Osteoblast (primary cell): ENCODE results near the gene TMEM208. TPM values are rescaled to one million over a fixed set of nuclear protein-coding genes. Genes with fewer than 3 reads are reported as not detected.
A peak's percentile ranks its signal among the peaks of the same experiment; 100 is the strongest.

Experiments used
- DNase-seq: peaks from one replicate; pipeline ENCODE4 v3.0.0; 2011; ENCODE audit warnings: low spot score, mixed read lengths; ENCODE audit not compliant: insufficient read length; ENCODE audit errors: missing footprints
- H2AFZ ChIP-seq: 2 replicates; pipeline ENCODE4 v1.6.0; 2011; ENCODE audit warnings: mild to moderate bottlenecking, low read length
- H3K27ac ChIP-seq: 2 replicates; pipeline ENCODE4 v1.5.1; 2011; ENCODE audit warnings: mild to moderate bottlenecking, low read depth, low read length, moderate library complexity
- H3K27me3 ChIP-seq: 2 replicates; pipeline ENCODE4 v1.6.0; 2012; ENCODE audit warnings: mild to moderate bottlenecking, control low read depth, inconsistent platforms, low read length, moderate library complexity; ENCODE audit not compliant: insufficient read depth
- H3K36me3 ChIP-seq: 2 replicates; pipeline ENCODE4 v1.5.1; 2011; ENCODE audit warnings: mild to moderate bottlenecking, low read length, control low read depth, moderate library complexity; ENCODE audit not compliant: insufficient read depth
- H3K4me1 ChIP-seq: 2 replicates; pipeline ENCODE4 v1.5.1; 2011; ENCODE audit warnings: mild to moderate bottlenecking, low read length, control low read depth, moderate library complexity; ENCODE audit not compliant: insufficient read depth
- H3K4me2 ChIP-seq: 2 replicates; pipeline ENCODE4 v1.6.0; 2011; ENCODE audit warnings: mild to moderate bottlenecking, low read length; ENCODE audit not compliant: insufficient read depth
- H3K4me3 ChIP-seq: fragments of 200-600 bp; sonication (generic); 3 replicates; pipeline ENCODE4 v1.5.1; 2012; ENCODE audit warnings: mild to moderate bottlenecking, low read length, inconsistent platforms; ENCODE audit not compliant: insufficient read depth
- H3K79me2 ChIP-seq: 2 replicates; pipeline ENCODE4 v1.6.0; 2012; ENCODE audit warnings: mild to moderate bottlenecking, low read length, control low read depth, inconsistent platforms; ENCODE audit not compliant: insufficient read depth
- H3K9me3 ChIP-seq: 2 replicates; pipeline ENCODE4 v1.5.1; 2011; ENCODE audit warnings: low read depth, low read length, control low read depth
- H4K20me1 ChIP-seq: 2 replicates; pipeline ENCODE4 v1.6.0; 2012; ENCODE audit warnings: mild to moderate bottlenecking, low read length, control low read depth; ENCODE audit not compliant: insufficient read depth
- total RNA-seq: library from RNA; depleted of rRNA; stranded (reverse); fragments of >200 nt; gene quantifications from 2 replicates; pipeline ENCODE4 v1.2.3, GENCODE V29; 2012
- TF ChIP-seq, protein P1 (sequence below): IDR thresholded peaks from 2 replicates; pipeline ENCODE4 v1.5.1; 2011; ENCODE audit warnings: mild to moderate bottlenecking, low read depth, low read length, moderate library complexity; ENCODE audit errors: extremely low read depth

The TMEM208 gene
- total RNA-seq, 1 donor: 25.3 TPM

- Histone ChIP-seq H3K79me2 (peaks cover 11% of the 10 kb centered on the region), H4K20me1 (peaks cover 28% of the 10 kb centered on the region), H3K4me2 (peak within 1 kb of the TSS; percentile 98), H3K36me3 (no peaks in the 10 kb centered on the region), H2AFZ (peak within 1 kb of the TSS; percentile 90), H3K4me1 (peaks cover 44% of the 10 kb centered on the region), H3K4me3 (peak within 1 kb of the TSS; percentile 96), H3K27ac (peak within 1 kb of the TSS; percentile 93), H3K9me3 (no peaks in the 10 kb centered on the region), H3K27me3 (no peaks in the 10 kb centered on the region)
- DNase-seq: peak; percentile 100
- TF ChIP-seq, protein P1, sequence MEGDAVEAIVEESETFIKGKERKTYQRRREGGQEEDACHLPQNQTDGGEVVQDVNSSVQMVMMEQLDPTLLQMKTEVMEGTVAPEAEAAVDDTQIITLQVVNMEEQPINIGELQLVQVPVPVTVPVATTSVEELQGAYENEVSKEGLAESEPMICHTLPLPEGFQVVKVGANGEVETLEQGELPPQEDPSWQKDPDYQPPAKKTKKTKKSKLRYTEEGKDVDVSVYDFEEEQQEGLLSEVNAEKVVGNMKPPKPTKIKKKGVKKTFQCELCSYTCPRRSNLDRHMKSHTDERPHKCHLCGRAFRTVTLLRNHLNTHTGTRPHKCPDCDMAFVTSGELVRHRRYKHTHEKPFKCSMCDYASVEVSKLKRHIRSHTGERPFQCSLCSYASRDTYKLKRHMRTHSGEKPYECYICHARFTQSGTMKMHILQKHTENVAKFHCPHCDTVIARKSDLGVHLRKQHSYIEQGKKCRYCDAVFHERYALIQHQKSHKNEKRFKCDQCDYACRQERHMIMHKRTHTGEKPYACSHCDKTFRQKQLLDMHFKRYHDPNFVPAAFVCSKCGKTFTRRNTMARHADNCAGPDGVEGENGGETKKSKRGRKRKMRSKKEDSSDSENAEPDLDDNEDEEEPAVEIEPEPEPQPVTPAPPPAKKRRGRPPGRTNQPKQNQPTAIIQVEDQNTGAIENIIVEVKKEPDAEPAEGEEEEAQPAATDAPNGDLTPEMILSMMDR: no peak
Measured at GRCh38 chr16:67183627-67184452, 43.1 kb upstream of the TMEM208 start, which contains the start of gene MATCAP1. MATCAP1 (minus strand) TSS chr16:67183963; CDS start chr16:67180610, 3,353 bp downstream.

DNA sequence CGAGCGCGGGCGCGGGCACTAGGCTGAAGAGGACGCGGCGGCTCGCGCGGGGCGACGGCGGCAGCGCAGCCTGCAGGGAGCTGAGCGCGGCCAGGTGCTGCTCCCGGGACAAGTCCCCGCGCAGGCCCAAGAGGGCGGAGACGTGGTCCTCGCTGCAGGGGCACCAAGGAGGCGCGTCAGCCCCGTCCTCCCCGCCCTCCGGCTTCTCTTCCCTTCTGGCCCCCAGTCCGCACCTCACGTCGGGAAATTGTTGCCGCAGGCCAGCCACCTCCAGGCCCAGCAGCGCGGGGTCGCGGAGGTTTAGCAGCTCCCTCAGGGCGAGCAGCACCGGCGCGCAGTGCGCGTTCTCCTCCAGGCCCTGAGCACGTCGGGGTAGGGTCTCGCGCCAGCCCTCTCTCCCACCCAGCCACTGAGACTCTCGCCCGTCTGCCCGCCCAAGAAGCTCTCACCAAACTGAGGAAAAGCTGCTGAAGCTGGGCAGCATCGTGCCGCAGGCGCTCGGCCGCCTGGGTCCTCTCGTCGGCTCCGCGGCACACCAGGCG is 42.4 kb upstream of the TMEM208 start:
- H3K4me3 ChIP-seq: peak overlapping the region; percentile 96
- no peak for DNase-seq
- H3K27me3 ChIP-seq: no peaks in the 10 kb centered on the region
- no peaks in the 10 kb centered on the region for H3K9me3 ChIP-seq
- peaks cover 44% of the 10 kb centered on the region for H3K4me1 ChIP-seq
- H4K20me1 ChIP-seq: peaks cover 22% of the 10 kb centered on the region
- TF ChIP-seq, protein P1: no peak
- H3K79me2 ChIP-seq: peaks cover 11% of the 10 kb centered on the region
- H3K27ac ChIP-seq: no peak overlapping the region
- no peaks in the 10 kb centered on the region for H3K36me3 ChIP-seq
- peak overlapping the region; percentile 90 for H2AFZ ChIP-seq
- peak overlapping the region; percentile 98 for H3K4me2 ChIP-seq

- Histone ChIP-seq H3K4me2 (peak overlapping the region; percentile 98), H3K27ac (no peak overlapping the region), H3K36me3 (no peaks in the 10 kb centered on the region), H3K4me3 (peak overlapping the region; percentile 1), H3K9me3 (no peaks in the 10 kb centered on the region), H3K4me1 (peaks cover 44% of the 10 kb centered on the region), H2AFZ (no peak overlapping the region), H4K20me1 (peaks cover 16% of the 10 kb centered on the region), H3K79me2 (peaks cover 11% of the 10 kb centered on the region), H3K27me3 (no peaks in the 10 kb centered on the region)
- TF ChIP-seq, protein P1: peak; percentile 91
- peak; percentile 98 for DNase-seq
Measured at GRCh38 chr16:67184995-67185650, 41.8 kb upstream of the TMEM208 start.
